NCI-H345 treated with DMSO at 0.1 percent for 48 hours (cell line): ENCODE measurements around the gene ABI3BP.

ENCODE experiments used
- DNase-seq: peaks from one replicate; lab custom pipeline; 2025; ENCODE audit not compliant: unreplicated experiment; lab: John Stamatoyannopoulos, UW

Gene ABI3BP

GRCh38 chr3:100780071-100780622 lies 213.1 kb downstream of the ABI3BP start:
- DNase-seq, result no peak

- no peak for DNase-seq
Observed at GRCh38 chr3:100779480-100779879, 213.7 kb downstream of the ABI3BP start.

- DNase-seq, result no peak
Observed at GRCh38 chr3:100777271-100777670, 215.9 kb downstream of the ABI3BP start.

- no peak for DNase-seq
Observed at GRCh38 chr3:100776746-100777145, 216.5 kb downstream of the ABI3BP start.

- no peak for DNase-seq
Observed at GRCh38 chr3:100776097-100776729, 217.0 kb downstream of the ABI3BP start.

GRCh38 chr3:100775669-100776068 lies 217.6 kb downstream of the ABI3BP start:
- DNase-seq, result no peak

- DNase-seq, result no peak
Observed at GRCh38 chr3:100775226-100775625, 218.0 kb downstream of the ABI3BP start.

GRCh38 chr3:100769693-100770092 lies 223.5 kb downstream of the ABI3BP start:
- DNase-seq, result no peak

GRCh38 chr3:100766069-100766468 lies 227.2 kb downstream of the ABI3BP start:
- no peak for DNase-seq

- no peak for DNase-seq
Observed at GRCh38 chr3:100765437-100765975, 227.7 kb downstream of the ABI3BP start.

GRCh38 chr3:100761951-100762350 lies 231.3 kb downstream of the ABI3BP start:
- DNase-seq, result no peak

GRCh38 chr3:100761211-100761942 lies 231.8 kb downstream of the ABI3BP start:
- DNase-seq, result no peak

GRCh38 chr3:100760377-100760776 lies 232.8 kb downstream of the ABI3BP start:
- no peak for DNase-seq

GRCh38 chr3:100759950-100760349 lies 233.3 kb downstream of the ABI3BP start:
- DNase-seq, result no peak

- DNase-seq, result no peak
Observed at GRCh38 chr3:100759159-100759558, 234.1 kb downstream of the ABI3BP start.

- DNase-seq, result no peak
Observed at GRCh38 chr3:100756441-100756840, 236.8 kb downstream of the ABI3BP start.

- no peak for DNase-seq
Observed at GRCh38 chr3:100754563-100755334, 238.5 kb downstream of the ABI3BP start.

- DNase-seq, result no peak
Observed at GRCh38 chr3:100753846-100754245, 239.4 kb downstream of the ABI3BP start.

GRCh38 chr3:100748967-100749366 lies 244.3 kb downstream of the ABI3BP start:
- no peak for DNase-seq

- DNase-seq, result no peak
Observed at GRCh38 chr3:100748220-100748619, 245.0 kb downstream of the ABI3BP start.

GRCh38 chr3:100746092-100746491 lies 247.1 kb downstream of the ABI3BP start:
- DNase-seq, result no peak
